Tibial nerve (tissue), 4 donors: ENCODE data around the gene SARNP. TPM values are rescaled to one million over a fixed set of nuclear protein-coding genes. Genes with fewer than 3 reads are reported as not detected.

Experiments used
- DNase-seq, 2 donors: peaks; one replicate each; pipeline ENCODE4 v3.0.0-alpha.2; 2019; ENCODE audit warnings: low spot score in 2 of 2
- H3K27ac ChIP-seq, 4 donors: fragments of 200-600 bp; sonication (generic) in 3 of 4; one replicate each; pipeline ENCODE4 v1.5.1; 2017 to 2019; ENCODE audit warnings: mild to moderate bottlenecking in 1 of 4
- H3K27me3 ChIP-seq, 2 donors: fragments of 200-600 bp; sonication (generic) in 1 of 2; one replicate each; pipeline versions ENCODE4 v1.5.1 to v1.6.0; 2017 to 2019
- H3K36me3 ChIP-seq, 3 donors: fragments of 200-600 bp; sonication (generic); one replicate each; pipeline ENCODE4 v1.5.1; 2018 to 2019
- H3K4me1 ChIP-seq, 4 donors: fragments of 200-600 bp; sonication (generic) in 3 of 4; one replicate each; pipeline ENCODE4 v1.5.1; 2017 to 2019
- H3K4me3 ChIP-seq, 4 donors: fragments of 200-600 bp; sonication (generic) in 3 of 4; one replicate each; pipeline ENCODE4 v1.5.1; 2017 to 2019; ENCODE audit warnings: mild to moderate bottlenecking in 1 of 4, moderate library complexity in 1 of 4
- H3K9me3 ChIP-seq, 4 donors: fragments of 200-600 bp; sonication (generic) in 3 of 4; one replicate each; pipeline ENCODE4 v1.5.1; 2017 to 2019
- EP300 ChIP-seq, 2 donors: sonication (generic); formaldehyde crosslinking; IDR thresholded peaks; one replicate each; pipeline ENCODE4 v1.6.1; 2017; ENCODE audit warnings: antibody characterized with exemption in 2 of 2, mild to moderate bottlenecking in 1 of 2
- POLR2A ChIP-seq, 2 donors: fragments of 450-650 bp; IDR thresholded peaks; one replicate each; pipeline ENCODE4 v1.6.1; 2017; ENCODE audit warnings: antibody characterized with exemption in 2 of 2, mild to moderate bottlenecking in 2 of 2, moderate library complexity in 2 of 2
- WGBS, 2 donors: methylation state at CpG; one replicate each; pipeline ENCODE4 v1.1.5; 2018; 5-methylcytosine and 5-hydroxymethylcytosine counted together
- total RNA-seq, 4 donors: library from RNA; depleted of rRNA; stranded (reverse); fragments of >200 nt; gene quantifications; one replicate each; pipeline ENCODE4 v1.1.0, GENCODE V29; 2016
- TF ChIP-seq, protein P1 (sequence below), 5 experiments: fragments of 200-600 bp in 3 of 5; fragments of 450-650 bp in 2 of 5; sonication (generic) in 3 of 5; IDR thresholded peaks; one replicate each; pipeline ENCODE4 v1.5.1; 2016 to 2019; ENCODE audit warnings: antibody characterized with exemption in 5 of 5, mild to moderate bottlenecking in 3 of 5, moderate library complexity in 2 of 5

Gene SARNP
- total RNA-seq, 4 donors from 2014 or later, result 33.3 to 62.8 (median 52.8) TPM

DNA sequence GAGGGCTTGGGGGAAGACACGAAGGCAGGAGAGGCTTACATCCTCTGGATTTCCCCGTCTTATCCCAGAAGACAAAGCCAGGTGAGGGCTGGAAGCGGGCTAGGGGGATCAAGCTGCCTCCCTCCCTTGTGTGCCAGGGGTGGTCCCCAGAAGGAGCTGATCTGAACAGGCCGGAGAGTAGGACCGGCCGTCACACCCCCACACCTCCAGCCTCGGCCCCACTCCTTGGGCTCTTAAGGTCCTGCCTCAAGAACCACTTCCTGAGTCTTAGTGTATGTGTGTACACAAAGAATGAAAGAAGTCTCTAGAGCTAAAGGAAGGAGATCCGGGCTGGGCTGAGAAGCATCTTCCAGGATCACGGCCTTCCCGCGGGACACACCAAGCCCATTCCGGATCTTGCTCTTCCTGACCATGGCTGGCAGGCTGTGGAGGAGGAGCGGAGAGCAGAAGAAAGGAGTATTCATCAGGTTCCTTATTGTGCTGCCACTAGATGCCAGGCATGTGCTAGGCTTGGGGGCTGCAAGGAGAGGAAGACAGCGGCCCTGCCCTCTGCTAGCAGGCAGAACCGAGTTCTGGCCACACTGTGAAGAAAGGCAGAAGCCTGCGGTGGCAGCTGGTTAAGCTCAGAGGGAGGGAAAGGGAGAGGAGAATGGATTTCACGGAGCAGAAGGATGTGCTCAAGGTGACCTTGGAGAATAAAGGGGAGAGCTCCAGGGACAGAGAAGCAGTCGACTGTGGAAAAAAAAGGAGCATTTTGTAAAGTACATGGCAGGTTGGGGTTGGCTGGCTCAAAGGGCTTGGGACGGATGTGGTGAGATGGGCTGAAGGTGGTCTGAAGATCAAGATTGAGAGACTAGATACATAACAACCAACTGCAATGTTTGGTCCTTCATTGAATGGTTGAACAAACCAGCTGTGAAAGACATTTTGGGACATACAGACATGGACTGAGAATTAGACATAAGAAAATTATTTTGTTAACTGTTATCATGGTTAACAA lies 87.4 kb downstream of the SARNP start:
- Histone ChIP-seq H3K4me1 (peaks cover 0 to 48% (median 34%) of the 10 kb centered on the region in 4 donors), H3K27me3 (no peaks in the 10 kb centered on the region), H3K36me3 (peaks cover 0 to 21% (median 5%) of the 10 kb centered on the region in 3 donors), H3K9me3 (no peaks in the 10 kb centered on the region), H3K4me3 (peak overlapping the region; percentile 68 to 87 (median 71)), H3K27ac (peak overlapping the region; percentile 94 to 100 (median 98))
- no peak for TF ChIP-seq POLR2A (IDR thresholded peaks at IDR 0.05)
- TF ChIP-seq, protein P1, sequence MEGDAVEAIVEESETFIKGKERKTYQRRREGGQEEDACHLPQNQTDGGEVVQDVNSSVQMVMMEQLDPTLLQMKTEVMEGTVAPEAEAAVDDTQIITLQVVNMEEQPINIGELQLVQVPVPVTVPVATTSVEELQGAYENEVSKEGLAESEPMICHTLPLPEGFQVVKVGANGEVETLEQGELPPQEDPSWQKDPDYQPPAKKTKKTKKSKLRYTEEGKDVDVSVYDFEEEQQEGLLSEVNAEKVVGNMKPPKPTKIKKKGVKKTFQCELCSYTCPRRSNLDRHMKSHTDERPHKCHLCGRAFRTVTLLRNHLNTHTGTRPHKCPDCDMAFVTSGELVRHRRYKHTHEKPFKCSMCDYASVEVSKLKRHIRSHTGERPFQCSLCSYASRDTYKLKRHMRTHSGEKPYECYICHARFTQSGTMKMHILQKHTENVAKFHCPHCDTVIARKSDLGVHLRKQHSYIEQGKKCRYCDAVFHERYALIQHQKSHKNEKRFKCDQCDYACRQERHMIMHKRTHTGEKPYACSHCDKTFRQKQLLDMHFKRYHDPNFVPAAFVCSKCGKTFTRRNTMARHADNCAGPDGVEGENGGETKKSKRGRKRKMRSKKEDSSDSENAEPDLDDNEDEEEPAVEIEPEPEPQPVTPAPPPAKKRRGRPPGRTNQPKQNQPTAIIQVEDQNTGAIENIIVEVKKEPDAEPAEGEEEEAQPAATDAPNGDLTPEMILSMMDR (IDR thresholded peaks at IDR 0.05), result peak in 1 of 5 experiments; percentile 14
- TF ChIP-seq EP300 (IDR thresholded peaks at IDR 0.05), result peak in 1 of 2 donors; percentile 27
- 3 to 4% methylated on average over 18 to 19 of the region's 19 CpGs for WGBS, 2 donors
- DNase-seq, result peak in 1 of 2 donors; percentile 59

DNA sequence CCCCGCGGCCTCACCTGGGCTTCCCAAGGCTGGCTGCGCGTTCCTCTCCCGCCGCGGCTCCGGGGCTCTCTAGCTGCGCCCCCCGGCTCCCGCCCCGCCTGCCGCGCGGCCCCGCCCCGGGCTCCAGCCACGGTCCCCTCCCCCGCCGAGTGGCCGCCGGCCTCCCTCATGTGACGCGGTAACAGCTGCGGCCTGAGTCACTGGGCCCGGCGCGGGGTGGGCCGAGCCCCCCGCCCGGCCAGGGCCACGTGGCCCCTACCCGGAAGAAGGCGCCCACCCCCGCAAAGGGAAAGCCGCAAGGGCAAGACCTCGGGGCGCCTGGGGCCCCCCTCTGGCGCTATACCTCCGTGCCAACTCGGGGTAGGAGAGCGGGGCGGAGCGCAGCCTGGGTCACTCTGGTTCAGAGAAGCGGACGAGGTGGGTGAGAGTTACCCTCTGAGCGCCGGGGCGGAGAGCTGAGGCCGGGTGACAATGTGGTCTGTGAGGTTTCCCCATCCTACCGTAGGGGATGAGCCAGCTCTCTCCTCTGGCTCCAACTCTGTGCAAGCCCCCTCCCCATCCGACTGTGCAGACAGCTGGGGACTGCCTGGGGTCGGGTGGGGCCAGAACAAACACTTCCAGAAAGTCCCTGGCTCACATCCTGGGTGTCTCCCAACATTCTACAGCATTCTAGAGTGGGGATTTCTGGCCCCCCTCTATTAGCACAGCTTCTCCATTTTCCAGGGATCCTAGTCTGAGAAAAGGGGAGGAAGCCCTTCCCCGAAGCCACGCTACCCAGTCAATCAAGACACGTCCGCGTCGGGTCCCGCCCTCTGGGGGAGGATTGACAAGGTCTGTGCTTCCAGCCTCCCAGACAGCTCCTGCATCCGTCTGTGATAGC lies 88.3 kb downstream of the SARNP start, which contains the start of gene CD63:
Gene CD63 (minus strand): TSS at position 71 of the 880 bp plus-strand sequence. CDS start 668 bp downstream, outside the sequence.
- H3K27ac ChIP-seq, result peak within 1 kb of the TSS; percentile 94 to 100 (median 98)
- WGBS, 2 donors, result 0% methylated on average over 20 to 31 of the region's 61 CpGs
- peak; percentile 65 to 91 for TF ChIP-seq EP300 (IDR thresholded peaks at IDR 0.05)
- TF ChIP-seq, protein P1 (IDR thresholded peaks at IDR 0.05), result peak in 2 of 5 experiments; percentile 20 to 22
- peak; percentile 89 to 90 for TF ChIP-seq POLR2A (IDR thresholded peaks at IDR 0.05)

DNA sequence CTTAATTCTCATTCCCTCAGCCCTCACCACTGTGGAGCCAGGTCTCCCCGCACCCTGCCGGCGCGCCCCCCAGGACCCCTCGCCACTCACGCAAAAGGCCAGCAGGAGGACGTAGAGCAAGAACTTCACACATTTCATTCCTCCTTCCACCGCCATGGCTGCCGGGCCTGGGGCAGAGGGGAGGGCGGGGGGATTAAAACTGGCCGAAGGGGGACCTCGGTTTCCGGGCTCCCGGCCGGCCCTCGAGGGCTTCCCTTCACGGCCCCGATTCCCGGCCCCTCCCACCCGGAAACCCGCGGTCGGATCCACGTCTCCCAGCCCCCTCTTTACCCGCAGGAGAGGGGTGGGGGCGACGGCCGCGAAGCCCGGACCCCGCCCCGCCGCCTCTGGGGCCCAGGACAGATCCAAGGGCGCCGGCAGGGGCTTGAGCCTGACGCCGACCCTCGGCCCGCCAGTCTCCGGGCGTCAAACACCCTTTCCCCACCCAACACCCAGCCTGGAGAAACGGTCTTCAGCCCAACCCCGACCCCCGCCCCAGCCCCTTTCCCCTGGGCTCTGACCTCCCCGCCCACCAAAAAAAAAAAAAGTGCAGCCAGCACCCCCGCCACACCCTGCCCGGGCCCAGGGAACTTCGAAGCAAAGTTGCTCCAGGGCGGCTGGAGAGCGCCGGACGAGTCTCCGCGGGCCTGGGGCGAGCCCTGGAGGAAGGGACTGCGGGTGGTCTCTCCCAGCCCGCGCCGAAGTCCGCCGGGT lies 89.2 kb downstream of the SARNP start:
- peak overlapping the region; percentile 94 to 100 (median 98) for H3K27ac ChIP-seq
- WGBS, 2 donors, result 1% methylated on average over 15 to 60 of the region's 61 CpGs
- H3K9me3 ChIP-seq, result no peaks in the 10 kb centered on the region
- peak; percentile 67 to 76 for DNase-seq
- TF ChIP-seq, protein P1 (IDR thresholded peaks at IDR 0.05), result peak in 1 of 5 experiments; percentile 28
- TF ChIP-seq EP300 (IDR thresholded peaks at IDR 0.05) (peak; percentile 16 to 48), POLR2A (IDR thresholded peaks at IDR 0.05) (no peak)
- H3K27me3 ChIP-seq, result no peaks in the 10 kb centered on the region
- peaks cover 0 to 39% (median 6%) of the 10 kb centered on the region in 3 donors for H3K36me3 ChIP-seq
- H3K4me3 ChIP-seq, result peak overlapping the region; percentile 68 to 90 (median 78)
- H3K4me1 ChIP-seq, result peaks cover 0 to 66% (median 45%) of the 10 kb centered on the region in 4 donors

More for the DNA sequence above, 88.3 kb downstream of the SARNP start, which contains the start of gene CD63:
- Histone ChIP-seq H3K4me3 (peak within 1 kb of the TSS; percentile 68 to 90 (median 78)), H3K27me3 (no peaks in the 10 kb centered on the region), H3K9me3 (no peaks in the 10 kb centered on the region), H3K4me1 (peaks cover 0 to 58% (median 39%) of the 10 kb centered on the region in 4 donors), H3K36me3 (peaks cover 0 to 30% (median 6%) of the 10 kb centered on the region in 3 donors)
- DNase-seq, result peak; percentile 90 to 93

DNA sequence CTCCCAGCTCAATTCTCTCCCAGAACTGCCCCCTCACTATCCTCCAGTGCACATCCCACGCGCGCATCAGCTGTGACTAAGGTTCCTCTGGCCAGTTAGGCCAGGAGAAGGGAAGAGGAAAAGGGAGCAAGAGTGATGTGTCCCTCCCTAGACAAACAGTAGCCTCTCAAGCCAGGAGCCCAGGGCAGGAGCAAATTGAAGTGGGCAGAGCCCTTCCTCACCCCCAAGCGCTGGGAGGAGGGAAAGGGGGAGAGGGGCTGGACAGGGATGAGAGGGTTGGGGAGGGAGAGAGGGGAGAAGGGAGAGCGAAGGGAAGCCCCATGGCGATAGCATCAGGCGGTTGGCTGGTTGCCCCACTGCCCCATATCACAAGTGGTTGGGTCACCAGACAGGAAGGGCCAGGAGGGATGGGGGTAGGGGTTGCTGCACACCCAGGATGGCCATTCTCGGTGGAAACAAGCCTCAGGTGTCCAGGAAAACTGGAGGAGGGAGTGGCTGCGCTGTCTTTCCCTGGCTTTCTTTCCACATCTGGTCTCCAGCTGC lies 89.8 kb downstream of the SARNP start:
- TF ChIP-seq POLR2A (IDR thresholded peaks at IDR 0.05) (no peak), EP300 (IDR thresholded peaks at IDR 0.05) (no peak)
- TF ChIP-seq, protein P1 (IDR thresholded peaks at IDR 0.05), result no peak
- peaks cover 0 to 72% (median 45%) of the 10 kb centered on the region in 4 donors for H3K4me1 ChIP-seq
- no peaks in the 10 kb centered on the region for H3K27me3 ChIP-seq
- H3K36me3 ChIP-seq, result peaks cover 0 to 45% (median 6%) of the 10 kb centered on the region in 3 donors
- 1 to 4% methylated on average over 9 of the region's 9 CpGs for WGBS, 2 donors
- peak overlapping the region; percentile 94 to 100 (median 98) for H3K27ac ChIP-seq
- H3K4me3 ChIP-seq, result peak overlapping the region; percentile 68 to 90 (median 78)
- peak in 1 of 2 donors; percentile 75 for DNase-seq
- H3K9me3 ChIP-seq, result no peaks in the 10 kb centered on the region
